Right forelimb (tissue), 1 donor: ENCODE measurements around the gene TIGD6.
A peak's percentile ranks its signal among the peaks of the same experiment; 100 is the strongest.

ENCODE experiments used
- DNase-seq: peaks from one replicate; pipeline ENCODE4 v3.0.0-alpha.2; 2018

The TIGD6 gene

DNA sequence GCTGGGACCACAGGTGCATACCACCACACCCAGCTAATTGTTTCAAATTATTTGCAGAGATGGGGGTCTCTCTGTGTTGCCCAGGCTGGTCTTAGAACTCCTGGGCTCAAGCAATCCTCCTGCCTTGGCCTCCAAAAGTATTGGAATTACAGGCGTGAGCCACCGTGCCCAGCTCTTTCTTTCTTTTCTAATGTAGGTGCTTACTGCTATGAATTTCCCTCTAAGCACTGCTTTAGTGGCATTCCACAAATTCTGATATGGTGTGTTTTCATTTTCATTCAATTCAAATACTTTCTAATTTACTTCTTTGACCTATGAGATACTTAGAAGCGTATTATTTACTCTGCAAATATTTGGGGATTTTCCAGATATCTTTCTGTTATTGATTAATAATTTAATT, 15.0 kb upstream of the TIGD6 start:
- DNase-seq, result no peak

DNA sequence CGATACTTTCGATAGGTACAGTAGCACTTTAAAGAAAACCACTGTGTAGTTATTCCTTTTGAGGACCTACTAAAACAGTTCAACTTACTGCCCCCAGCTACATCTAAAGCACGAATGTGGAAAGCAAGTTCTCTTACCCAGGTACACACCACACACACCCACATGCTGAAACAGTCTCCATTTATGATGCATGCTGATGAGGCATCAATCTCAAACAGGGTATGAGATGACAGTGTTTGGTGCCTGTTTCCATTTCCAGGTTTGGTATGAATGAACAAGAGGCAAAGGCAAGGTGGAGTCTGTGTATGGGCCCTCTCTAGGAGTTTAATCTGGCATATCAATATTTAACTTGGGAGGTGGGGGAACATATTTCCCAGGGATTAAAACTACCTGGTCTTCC, 14.0 kb upstream of the TIGD6 start:
- DNase-seq, result no peak

DNA sequence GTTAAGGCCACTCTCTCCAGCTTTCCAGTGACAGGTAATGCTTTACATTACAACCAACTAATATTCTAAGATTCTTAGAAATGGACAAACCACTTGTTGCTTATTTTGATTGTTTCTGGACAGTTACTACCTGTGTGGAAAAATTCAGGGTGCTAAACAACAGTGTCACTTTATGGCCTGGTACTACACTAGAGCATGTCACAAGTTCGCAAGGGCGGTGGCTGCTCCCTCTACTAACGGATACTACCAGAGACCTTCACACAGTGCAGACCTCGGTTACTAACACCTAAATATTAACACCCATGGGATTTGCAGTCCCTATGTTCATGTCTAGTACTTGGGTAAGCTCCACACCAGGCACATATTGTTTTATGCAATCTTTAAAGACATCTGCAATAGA, 13.5 kb upstream of the TIGD6 start:
- no peak for DNase-seq

DNA sequence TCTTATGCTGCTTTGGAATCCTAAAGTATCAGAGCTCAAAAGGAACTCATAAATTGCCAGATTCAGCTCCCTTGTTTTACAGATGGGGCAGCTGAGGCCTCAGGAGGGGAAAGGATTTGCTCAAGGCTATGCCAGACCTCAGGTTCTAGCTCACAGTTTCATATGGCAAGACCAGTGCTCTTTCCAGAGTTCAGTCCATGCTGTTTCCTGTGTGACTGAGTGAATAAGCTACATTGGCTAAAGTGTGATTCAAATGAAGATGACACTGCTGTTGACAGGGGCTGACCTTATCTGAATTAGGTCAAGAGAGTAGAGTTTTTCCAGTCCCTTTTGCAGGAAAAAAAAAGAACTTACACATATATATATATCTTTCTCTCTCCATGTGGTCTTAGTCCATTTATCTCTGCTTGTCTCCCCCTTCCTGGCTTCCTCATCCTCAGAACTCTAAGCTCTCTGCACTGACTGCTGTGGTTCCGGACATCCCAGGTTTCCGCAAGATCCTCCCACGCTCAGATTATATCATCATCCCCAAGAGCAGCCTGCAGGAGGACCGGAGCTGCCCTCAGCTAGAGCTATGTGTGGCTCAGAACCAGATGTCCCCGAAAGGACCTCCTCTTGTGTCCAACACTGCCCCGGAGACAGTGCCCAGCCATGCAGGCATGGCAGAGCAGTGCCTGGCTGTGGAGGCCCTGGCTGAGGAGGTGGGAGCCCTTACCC, 9.4 kb upstream of the TIGD6 start:
- no peak for DNase-seq

DNA sequence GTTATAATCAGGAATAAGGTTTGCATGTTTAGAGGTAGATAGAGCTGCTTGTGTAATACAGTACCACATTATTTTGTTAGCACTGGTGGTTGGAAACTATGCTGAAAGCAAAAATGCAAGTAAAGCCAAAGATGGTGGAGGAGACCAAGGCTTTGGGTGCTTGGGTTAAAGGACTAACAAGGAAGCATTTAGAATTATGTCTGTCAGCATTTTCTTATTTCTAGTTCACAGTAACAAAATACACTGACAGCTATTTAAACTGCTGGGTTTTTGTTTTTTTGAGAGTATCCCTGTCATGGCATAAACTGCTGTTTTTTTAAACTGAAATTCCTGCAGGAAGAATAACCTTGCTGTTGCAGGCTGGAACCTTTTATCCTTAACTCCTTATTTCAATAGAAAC, 6.6 kb upstream of the TIGD6 start:
- DNase-seq, result no peak

DNA sequence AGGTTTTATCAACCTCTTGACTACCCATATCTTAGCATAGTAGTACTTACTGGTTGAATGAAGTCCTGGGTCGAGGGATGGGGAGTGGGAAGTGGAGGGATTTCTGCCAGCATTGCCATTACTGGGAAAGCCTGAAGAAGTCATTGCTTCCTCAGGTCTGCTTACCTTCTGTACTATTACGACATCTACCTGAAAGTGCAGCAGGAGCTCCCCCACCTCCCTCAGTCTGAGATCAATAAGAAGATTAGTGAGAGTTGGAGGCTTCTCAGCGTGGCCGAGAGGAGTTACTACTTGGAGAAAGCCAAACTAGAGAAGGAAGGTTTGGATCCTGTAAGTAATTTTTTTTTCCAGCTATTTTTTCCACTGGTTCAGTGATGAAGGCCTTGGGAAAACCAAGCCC, 5.9 kb upstream of the TIGD6 start:
- DNase-seq, result no peak

DNA sequence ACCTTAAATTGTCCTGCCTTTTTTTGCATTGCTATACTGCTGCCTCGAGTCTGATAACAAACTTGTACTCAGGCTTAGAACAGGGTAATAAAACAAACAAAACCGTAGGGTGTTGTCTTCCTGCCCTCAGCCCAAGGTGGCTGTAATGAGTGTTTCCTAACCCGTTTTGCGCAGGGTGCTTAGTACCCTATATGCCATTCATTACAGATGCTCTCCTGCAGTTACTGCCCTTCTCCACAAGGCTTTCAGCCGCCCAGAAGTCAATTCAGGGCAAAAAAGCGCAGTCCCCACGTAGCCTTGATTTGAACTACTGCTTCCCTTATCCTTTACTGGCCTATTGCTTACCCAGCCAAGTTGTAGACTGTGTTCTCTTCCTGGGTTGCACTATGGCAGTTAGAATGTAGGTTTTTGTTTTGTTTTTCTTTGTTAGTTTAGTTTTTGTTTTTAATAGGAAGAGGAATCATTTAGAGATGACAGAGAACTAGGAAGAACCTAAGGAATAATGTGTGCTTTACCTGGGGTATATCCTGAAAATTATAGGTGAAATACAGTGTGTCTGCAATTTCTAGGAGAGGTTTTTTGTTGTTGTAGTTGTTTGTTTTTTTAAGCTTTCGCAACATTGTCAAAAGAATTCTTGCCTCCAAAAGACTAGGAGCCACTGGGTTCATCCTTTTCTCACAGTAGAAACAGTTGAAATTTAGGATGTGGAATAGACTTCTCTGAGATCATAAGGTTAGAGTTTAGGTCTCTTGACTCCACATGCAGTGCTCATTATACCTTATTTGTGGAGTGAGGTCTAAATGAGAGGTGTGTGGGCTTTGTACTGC, 1.4 kb upstream of the TIGD6 start:
- peak; percentile 57 for DNase-seq

DNA sequence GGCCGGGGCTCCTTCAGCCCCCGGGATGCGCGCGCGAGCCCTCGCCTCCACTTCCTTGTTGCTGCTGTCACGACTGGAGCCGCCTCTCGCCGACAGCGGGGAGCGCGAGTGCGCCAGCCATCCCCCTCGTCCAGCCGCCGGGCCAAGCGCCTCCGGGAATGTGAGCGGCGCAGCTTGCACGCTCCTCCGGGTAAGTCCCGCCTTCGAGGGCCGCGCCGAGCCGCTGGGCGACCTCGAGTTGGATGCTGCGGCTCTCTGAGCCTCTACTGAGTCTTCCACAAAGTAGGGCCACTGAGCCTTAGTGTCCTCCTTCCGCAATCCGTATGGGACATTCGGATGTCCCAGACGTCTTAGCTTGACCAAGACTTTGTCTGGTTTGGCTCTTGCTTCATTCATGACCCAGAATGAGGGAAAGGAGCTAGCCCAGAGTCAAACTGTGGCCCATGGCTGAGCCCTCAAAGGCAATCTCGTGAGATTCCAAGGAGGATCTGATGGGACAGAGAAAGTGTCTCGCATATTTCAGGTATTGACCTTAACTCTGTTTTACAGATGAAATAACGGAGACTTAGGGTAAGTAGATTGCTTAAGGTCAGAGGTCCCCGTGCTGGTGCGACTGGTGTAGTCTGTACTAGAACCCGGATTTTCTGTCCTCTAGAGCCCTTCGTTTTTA, 671 bp upstream of the TIGD6 start:
- peak; percentile 58 for DNase-seq

DNA sequence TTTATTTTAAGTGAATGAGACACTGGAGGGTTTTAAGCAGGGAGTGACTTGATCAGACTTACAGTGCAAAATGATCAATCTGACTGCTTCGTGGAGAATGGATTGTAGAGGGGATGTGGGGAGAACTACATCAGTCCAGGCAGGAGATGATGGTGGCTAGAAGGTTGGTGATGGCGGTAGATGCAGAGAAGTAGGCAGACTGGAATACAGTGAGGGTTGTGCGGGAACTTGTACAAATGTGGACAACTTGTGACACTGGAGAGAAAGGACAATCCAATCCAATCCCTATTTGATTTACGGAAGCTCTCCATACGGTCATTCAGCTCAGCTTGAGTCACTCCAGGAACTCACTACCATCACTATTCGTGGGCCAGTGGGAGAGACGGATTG, 593 bp downstream of the TIGD6 start:
- no peak for DNase-seq

DNA sequence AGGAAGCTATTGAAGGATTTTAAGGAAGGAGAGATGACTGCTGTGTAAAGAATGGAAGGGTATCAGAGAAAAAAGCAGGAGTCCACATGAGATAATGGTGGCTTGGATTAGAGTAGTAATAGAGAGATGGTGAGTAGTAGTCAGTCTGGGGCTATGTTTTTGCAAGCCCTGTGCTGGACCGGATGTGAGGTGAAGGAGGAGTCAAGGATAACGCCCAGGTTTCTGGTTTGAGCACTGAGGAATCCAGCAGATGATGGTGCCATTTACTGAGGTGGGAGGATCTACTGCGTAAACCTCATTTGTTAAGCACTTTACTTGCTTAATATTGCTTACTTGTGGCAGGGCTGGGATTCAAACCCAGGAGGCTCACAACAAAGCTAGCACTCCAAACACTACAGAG, 1.1 kb downstream of the TIGD6 start:
- DNase-seq, result no peak

DNA sequence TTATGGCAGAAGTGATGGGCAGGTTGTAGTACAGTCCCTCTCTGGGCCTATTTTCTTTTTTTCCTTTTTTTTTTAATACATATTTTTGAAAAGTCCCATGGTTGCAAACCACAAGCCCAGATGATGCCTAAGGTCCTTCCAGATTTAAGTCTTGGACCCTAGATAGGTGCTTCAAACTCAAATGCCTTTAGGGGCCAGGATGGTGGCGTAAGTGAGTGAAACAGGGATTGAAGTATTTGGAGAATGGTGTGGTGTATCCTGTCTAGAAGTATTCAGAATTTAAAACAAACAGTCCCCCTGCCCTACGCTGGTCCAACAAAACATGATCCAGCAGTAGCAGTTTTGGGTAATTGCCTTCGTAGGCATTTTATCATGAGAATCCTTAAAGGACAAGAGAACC, 2.2 kb downstream of the TIGD6 start:
- no peak for DNase-seq

DNA sequence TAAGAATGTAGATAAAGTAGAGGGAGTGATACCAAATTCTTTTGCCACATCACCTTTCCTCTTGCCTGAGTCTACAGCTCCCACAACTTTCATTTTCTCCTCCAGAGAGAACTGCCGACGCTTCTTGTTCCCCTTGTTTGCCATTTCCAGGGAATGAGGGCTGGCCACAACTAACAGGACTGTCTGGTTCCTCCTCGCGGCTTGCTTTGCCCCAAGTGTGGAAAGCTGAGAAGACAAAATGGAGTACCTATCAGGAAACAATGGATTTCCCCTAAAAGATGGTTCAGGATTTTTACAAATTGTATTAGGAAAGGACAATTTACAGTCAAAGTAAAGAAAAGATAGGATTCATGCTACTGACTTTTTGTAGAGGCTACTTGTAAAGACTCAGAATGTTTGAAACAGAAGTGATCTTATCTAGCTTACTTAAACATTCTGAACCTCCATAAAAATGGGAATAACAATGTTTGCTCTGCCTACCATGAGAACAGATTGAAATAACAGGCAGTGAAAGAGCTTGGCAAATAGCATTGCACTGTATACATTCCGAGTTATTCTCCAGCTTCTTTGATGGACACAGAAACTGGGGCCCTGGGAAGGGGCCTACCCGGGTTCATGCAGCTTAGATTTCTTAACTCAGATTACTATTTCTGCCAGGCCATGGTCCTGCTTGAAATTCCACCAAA, 4.1 kb downstream of the TIGD6 start:
- DNase-seq, result no peak

DNA sequence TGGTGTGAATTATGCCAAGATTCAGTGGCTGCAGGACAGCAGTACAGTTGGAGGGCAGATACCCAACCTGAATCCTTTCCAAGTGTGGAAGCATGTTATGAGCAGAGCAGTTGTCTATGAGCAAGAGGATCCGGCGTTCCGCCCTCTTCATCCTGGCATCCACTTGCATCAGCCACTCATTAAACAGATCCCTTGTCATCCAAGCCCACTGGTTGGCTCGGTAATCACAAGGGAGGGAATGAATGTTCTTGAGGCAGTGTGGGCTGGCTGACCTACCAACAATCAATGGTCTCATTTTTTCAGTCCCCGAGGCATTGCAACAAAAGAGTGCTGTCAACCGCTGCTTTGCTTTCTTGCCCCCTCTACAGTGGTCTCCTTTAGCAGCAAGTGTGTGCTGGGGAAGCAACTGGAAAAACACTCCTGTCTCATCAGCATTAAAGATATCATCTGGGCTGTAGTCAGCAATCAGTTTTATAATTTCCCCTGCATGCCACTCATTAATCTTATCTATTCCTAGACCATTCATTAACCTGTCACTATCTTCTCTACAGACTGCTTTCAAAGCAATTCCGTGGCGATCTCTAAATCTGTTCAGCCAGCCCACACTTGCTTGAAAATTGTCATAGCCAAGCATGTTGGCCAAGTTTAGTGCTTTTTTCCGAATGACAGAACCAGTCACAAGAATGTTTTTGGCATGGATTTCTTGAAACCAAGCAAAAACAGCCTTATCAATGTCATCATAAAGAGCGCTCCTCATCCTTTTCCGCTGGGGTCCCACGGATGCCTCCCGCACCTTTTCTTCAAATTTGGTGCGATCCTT, 4.9 kb downstream of the TIGD6 start:
- DNase-seq, result no peak

DNA sequence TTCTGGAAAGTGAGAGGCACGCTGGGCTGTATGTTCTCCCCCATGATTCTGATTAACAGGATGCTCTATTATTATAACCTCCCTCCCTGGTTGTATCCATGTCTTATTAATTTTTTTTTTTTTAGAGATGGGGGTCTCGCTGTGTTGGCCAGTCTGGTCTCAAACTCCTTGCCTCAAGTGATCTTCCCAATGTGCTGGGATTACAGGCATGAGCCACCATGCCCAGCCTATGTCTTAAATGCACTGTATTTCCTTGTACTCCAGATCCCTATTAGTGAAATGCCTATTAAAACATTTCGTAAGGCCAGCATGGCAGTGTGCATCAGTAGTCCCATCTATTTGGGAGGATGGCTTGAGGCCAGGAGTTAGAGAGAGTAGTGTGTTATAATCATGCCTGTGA, 7.0 kb downstream of the TIGD6 start:
- no peak for DNase-seq

DNA sequence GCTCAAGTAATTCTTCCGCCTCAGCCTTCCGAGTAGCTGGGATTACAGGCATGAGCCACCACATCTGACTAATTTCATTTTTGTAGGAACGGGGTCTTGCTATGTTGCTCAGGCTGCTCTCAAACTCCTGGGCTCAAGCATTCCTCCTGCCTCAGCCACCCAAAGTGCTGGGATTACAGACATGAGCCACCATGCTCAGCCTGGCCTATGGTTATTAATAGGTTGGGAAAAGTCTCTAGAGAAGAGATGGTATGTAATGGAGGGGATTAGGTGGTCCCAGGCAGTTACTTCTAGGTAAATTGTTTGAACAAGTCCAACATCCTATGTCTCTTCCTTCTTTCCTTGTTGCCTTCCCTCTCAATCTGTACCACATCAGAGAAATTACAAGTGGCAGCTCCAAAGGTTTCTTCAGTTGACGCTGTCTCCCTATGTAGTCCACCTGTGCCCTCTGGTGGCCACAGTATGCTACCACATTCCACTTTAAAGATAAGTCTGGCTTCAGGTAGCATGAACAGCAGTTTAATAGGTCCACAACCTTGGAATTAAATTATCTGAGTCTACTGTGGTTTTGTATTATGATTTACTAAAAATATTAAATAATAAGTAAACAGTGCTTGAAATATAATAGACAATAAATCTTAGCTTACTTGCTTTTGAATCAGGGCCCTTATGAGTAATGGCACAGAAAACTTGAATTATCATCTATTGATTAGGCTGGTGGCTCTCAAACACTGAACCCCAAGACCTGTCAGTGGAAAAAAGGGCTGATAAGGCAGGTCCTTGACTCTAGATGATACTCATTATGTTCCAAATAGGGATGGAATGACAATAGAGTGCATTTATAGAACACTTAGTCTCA, 9.7 kb downstream of the TIGD6 start:
- peak; percentile 60 for DNase-seq

DNA sequence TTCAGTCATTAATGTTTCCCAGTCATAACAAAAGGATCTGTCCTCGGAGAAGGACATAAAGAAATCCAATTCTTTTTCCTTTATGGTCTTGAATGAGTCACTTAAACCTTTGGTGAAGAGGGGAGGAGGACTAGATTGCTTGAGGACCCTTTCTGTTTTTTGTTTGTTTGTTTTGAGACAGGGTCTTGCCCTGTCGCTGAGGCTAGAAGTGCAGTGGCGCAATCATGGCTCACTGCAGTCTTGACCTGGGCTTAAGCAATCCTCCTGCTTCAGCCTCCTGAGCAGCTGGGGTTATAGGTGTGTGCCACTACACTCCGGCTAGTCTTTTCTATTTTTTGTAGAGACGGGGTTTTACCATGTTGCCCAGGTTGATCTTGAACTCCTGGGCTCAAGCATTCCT, 12.3 kb downstream of the TIGD6 start:
- no peak for DNase-seq

DNA sequence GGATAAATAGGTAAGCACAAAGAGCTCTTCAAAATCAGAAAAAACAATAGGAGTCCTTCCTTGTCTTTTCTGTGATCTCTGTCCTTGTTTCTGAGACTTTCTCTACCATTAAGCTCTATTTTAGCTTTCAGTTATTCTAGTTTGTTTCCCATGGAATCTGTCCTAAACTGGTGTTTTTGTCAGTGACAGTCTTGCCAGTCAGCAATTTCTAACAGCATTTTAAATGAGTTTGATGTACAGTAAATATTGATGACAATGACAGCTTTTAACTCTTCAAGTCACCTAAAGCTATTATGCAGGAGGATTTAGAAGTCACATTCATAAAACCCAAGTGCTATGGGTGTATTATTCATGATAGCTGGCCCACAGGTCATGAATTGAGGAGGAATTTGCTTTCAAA, 17.9 kb downstream of the TIGD6 start:
- DNase-seq, result no peak

DNA sequence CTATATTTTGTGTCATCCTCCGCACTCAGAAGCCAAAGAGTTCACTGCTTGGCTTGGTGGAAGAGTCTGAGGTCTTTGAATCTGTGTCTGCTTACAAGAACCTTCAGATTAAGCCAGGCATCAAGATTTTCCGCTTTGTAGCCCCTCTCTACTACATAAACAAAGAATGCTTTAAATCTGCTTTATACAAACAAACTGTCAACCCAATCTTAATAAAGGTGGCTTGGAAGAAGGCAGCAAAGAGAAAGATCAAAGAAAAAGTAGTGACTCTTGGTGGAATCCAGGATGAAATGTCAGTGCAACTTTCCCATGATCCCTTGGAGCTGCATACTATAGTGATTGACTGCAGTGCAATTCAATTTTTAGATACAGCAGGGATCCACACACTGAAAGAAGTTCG, 19.2 kb downstream of the TIGD6 start:
- DNase-seq, result no peak

DNA sequence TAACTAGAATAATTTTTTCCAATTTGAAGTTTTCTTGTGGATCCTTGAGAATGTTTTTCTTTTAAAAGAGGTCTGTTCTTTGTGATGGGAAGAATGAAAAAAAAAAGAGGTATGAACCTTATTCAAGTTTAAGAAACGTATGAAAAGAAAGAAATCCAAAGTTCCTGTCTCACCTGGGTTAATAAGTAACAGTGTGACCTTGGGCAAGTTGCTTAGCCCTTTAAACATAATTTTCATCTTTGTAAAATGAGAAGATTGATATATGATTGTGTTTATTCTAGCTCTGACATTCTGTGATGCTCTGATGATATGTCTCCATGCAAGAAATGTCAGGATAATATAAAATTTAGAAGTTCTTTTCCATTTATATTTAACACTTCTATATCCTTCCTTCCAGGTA, 20.6 kb downstream of the TIGD6 start:
- DNase-seq, result no peak

DNA sequence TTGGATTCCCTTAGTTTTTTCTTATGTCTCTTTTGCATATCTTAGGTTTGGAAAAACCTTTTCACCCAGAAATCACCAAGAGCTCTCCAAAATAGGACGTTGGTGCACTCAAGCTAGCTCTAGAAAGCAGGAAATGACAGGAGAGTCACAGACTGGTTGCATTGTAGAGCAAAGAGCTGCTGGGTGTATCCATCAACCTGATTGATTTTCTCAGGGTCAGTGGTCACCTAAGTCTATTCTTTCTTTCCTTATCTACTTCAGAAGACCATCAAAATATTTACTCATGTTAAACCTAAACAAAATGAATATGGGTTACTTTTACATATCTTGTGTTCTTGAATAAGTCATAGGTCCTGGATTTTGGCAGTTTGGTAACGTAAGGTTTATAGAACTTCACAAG, 25.0 kb downstream of the TIGD6 start:
- no peak for DNase-seq

DNA sequence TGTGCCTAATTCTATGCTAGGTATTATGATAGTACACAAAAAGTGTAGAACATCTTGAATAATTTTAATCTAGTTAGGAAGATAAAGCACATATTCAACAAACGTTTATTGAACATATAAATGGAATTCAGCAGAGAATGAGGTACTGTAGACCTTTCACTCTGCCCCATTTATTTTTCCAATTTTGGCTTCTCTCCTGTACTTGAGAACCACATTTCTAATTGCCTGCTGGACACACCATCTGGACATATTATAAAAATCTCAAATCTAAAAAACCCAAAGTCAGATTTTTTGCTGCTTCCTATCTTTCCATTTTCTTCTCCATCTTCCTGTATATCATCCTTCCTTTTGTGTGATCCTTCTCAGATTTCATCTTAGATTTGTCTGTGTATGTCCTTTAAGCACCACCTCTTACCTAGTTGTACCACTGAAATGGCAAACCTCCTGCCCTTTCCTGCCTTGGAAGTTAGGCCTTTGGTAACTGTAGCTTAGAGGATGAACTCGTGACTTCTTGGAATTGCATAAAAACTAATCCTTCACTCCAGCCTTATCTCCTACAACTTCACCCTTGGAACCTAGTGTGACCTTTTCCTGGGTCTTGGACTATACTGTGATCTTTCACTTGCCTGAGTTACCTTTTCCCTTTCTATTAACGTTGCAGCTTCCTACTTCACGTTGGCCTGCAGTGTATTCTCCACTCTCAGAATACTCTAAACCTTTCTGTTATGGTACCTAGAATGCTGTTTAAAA, 31.1 kb downstream of the TIGD6 start:
- no peak for DNase-seq
